HCT116 (cell line): ENCODE results near the gene FOXJ2. TPM values are rescaled to one million over a fixed set of nuclear protein-coding genes. Genes with fewer than 3 reads are reported as not detected.
"Not testable (repeated sequence)": the region's sequence is repeated elsewhere in the genome, so short reads cannot be mapped to it uniquely, and the experiment has no call there.

Experiments
- ATAC-seq: fragments of 200-7000 bp; cut with Tn5 transposase; 2 replicates; pipeline ENCODE4 v1.9.1; 2020; ENCODE audit warnings: mild to moderate bottlenecking, moderate library complexity
- BruUV-seq: library from RNA; stranded (reverse); fragments of 400-500 nt; replicated peaks from 2 replicates; lab custom pipeline; 2021; lab: Mats Ljungman, UMichigan
- CTCF ChIA-PET: fragments of 300-600 bp; sonication (Branson Sonifier 250); formaldehyde crosslinking; loops from one replicate; lab custom pipeline; 2021; ENCODE audit warnings: antibody characterized with exemption; lab: Charles Lee
- POLR2A ChIA-PET: fragments of 300-600, 350-600 bp; sonication (Branson Sonifier 250); formaldehyde crosslinking; loops from one replicate; lab custom pipeline; 2021; ENCODE audit warnings: antibody characterized with exemption; lab: Charles Lee
- RAD21 ChIA-PET, 2 experiments: fragments of 300-600 bp; sonication (Branson Sonifier 250); formaldehyde crosslinking; loops; one replicate each; lab custom pipeline; 2023; ENCODE audit warnings: low total read pairs in 2 of 2; ENCODE audit not compliant: uncharacterized antibody in 2 of 2, unreplicated experiment in 2 of 2, low non-redundant PET in 1 of 2; lab: Charles Lee
- DNase-seq: peaks from one replicate; pipeline ENCODE4 v3.0.0-alpha.2; 2010; ENCODE audit warnings: low read depth, low spot score
- H2AFZ ChIP-seq: fragments of 200-600 bp; shearing (Covaris generic), sonication (generic); 2 replicates; pipeline ENCODE4 v1.6.1; 2017; ENCODE audit warnings: low read depth, mixed run types, mixed read lengths, antibody characterized with exemption, low read length; ENCODE audit not compliant: poor library complexity, severe bottlenecking
- H3K27ac ChIP-seq: 2 replicates; pipeline ENCODE4 v1.5.1; 2012; ENCODE audit warnings: low read depth, low read length
- H3K27me3 ChIP-seq: fragments of 200-600 bp; sonication (generic); 2 replicates; pipeline ENCODE4 v1.6.1; 2016; ENCODE audit warnings: mixed run types, low read length, mixed read lengths; ENCODE audit not compliant: insufficient read depth
- H3K36me3 ChIP-seq, 2 experiments: fragments of 200-500 bp in 1 of 2; fragments of 200-600 bp in 1 of 2; sonication (Bioruptor generic) in 1 of 2; sonication (generic) in 1 of 2; 2 replicates each; pipeline versions ENCODE4 v1.5.1 to v1.6.1; 2014 to 2016; ENCODE audit warnings: low read length in 2 of 2, inconsistent platforms in 1 of 2, mixed read lengths in 1 of 2, mixed run types in 1 of 2; ENCODE audit not compliant: insufficient read depth in 2 of 2, control insufficient read depth in 1 of 2
- H3K4me1 ChIP-seq, 2 experiments: fragments of 200-600 bp in 1 of 2; sonication (generic) in 1 of 2; 2 replicates each; pipeline versions ENCODE4 v1.5.1 to v1.6.1; 2012 to 2017; ENCODE audit warnings: low read length in 2 of 2, inconsistent platforms in 1 of 2, mild to moderate bottlenecking in 1 of 2, mixed read lengths in 1 of 2, mixed run types in 1 of 2, moderate library complexity in 1 of 2; ENCODE audit not compliant: insufficient read depth in 2 of 2, control insufficient read depth in 1 of 2
- H3K4me2 ChIP-seq: fragments of 200-600 bp; sonication (generic); 2 replicates; pipeline ENCODE4 v1.6.1; 2017; ENCODE audit warnings: mixed run types, low read length, mixed read lengths
- H3K4me3 ChIP-seq, 2 experiments: fragments of 200-600 bp in 1 of 2; sonication (generic) in 1 of 2; replicated peaks in 1 of 2; 2 replicates each; pipeline ENCODE4 v1.5.1; 2011 to 2016; ENCODE audit warnings: low read length in 2 of 2, control low read depth in 1 of 2, low read depth in 1 of 2, mild to moderate bottlenecking in 1 of 2, mixed read lengths in 1 of 2, mixed run types in 1 of 2
- H3K79me2 ChIP-seq: fragments of 200-600 bp; sonication (generic); 2 replicates; pipeline ENCODE4 v1.6.1; 2017; ENCODE audit warnings: mild to moderate bottlenecking, mixed run types, low read length, moderate library complexity, mixed read lengths; ENCODE audit not compliant: insufficient read depth
- H3K9ac ChIP-seq: fragments of 200-600 bp; sonication (generic); 2 replicates; pipeline ENCODE4 v1.6.1; 2016; ENCODE audit warnings: low read length, mixed read lengths
- H3K9me2 ChIP-seq: fragments of 200-600 bp; sonication (generic), shearing (Covaris generic); 2 replicates; pipeline ENCODE4 v1.6.1; 2017; ENCODE audit warnings: mixed run types, mild to moderate bottlenecking, moderate library complexity; ENCODE audit not compliant: insufficient read depth
- H3K9me3 ChIP-seq, 2 experiments: fragments of 200-500 bp in 1 of 2; fragments of 200-600 bp in 1 of 2; sonication (Bioruptor generic) in 1 of 2; sonication (generic) in 1 of 2; 2 replicates each; pipeline ENCODE4 v1.6.1; 2014 to 2017; ENCODE audit warnings: low read length in 2 of 2, mixed read lengths in 2 of 2, inconsistent platforms in 1 of 2, low read depth in 1 of 2, mild to moderate bottlenecking in 1 of 2, mixed run types in 1 of 2, moderate library complexity in 1 of 2; ENCODE audit not compliant: control insufficient read depth in 1 of 2, insufficient read depth in 1 of 2
- H4K20me1 ChIP-seq: fragments of 200-600 bp; sonication (generic), shearing (Covaris generic); 2 replicates; pipeline ENCODE4 v1.6.1; 2017; ENCODE audit warnings: mixed run types, mild to moderate bottlenecking, moderate library complexity; ENCODE audit not compliant: insufficient read depth
- EZH2 ChIP-seq: fragments of 200-600 bp; sonication (generic); IDR thresholded peaks from 2 replicates; pipeline ENCODE4 v1.6.1; 2017; ENCODE audit warnings: antibody characterized with exemption, mixed run types
- intact Hi-C: fragments of 100-400 bp; cut with micrococcal nuclease; formaldehyde crosslinking; loops from 2 replicates; pipeline ENCODE4 v1.10.0; 2022
- total RNA-seq: library from RNA; stranded (reverse); gene quantifications from one replicate; pipeline ENCODE4 v1.2.1, GENCODE V29; 2021; ENCODE audit not compliant: unreplicated experiment
- TF ChIP-seq, protein P1 (sequence below): IDR thresholded peaks from 2 replicates; pipeline ENCODE4 v1.6.1; 2012; ENCODE audit warnings: low read depth

FOXJ2 gene
- total RNA-seq, 1 experiment from 2014 or later = 20.3 TPM

DNA sequence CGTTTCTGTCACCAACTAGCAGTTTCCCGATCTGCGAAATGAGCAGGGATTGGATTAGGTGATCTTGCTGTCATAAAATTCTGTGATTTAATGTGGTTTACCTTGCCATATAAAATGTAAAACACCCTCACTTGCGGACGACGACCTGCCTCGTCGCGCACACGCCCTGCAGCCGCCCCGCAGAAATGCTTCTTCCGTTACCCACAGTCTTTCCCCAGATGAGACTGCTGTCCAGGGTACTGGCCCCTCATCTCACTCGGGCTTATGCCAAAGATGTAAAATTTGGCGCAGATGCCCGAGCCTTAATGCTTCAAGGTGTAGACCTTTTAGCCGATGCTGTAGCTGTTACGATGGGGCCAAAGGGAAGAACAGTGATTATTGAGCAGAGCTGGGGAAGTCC is 17.7 kb upstream of the FOXJ2 start:
- DNase-seq (no peak), ATAC-seq (no peak)
- no peaks in the 10 kb centered on the region for H3K36me3 ChIP-seq
- no peaks in the 10 kb centered on the region for H3K9me3 ChIP-seq
- H3K4me1 ChIP-seq = peaks cover 9 to 28% of the 10 kb centered on the region in 2 experiments
- no peaks in the 10 kb centered on the region for H3K9me2 ChIP-seq
- H3K4me3 ChIP-seq = no peak overlapping the region
- TF ChIP-seq, protein P1, sequence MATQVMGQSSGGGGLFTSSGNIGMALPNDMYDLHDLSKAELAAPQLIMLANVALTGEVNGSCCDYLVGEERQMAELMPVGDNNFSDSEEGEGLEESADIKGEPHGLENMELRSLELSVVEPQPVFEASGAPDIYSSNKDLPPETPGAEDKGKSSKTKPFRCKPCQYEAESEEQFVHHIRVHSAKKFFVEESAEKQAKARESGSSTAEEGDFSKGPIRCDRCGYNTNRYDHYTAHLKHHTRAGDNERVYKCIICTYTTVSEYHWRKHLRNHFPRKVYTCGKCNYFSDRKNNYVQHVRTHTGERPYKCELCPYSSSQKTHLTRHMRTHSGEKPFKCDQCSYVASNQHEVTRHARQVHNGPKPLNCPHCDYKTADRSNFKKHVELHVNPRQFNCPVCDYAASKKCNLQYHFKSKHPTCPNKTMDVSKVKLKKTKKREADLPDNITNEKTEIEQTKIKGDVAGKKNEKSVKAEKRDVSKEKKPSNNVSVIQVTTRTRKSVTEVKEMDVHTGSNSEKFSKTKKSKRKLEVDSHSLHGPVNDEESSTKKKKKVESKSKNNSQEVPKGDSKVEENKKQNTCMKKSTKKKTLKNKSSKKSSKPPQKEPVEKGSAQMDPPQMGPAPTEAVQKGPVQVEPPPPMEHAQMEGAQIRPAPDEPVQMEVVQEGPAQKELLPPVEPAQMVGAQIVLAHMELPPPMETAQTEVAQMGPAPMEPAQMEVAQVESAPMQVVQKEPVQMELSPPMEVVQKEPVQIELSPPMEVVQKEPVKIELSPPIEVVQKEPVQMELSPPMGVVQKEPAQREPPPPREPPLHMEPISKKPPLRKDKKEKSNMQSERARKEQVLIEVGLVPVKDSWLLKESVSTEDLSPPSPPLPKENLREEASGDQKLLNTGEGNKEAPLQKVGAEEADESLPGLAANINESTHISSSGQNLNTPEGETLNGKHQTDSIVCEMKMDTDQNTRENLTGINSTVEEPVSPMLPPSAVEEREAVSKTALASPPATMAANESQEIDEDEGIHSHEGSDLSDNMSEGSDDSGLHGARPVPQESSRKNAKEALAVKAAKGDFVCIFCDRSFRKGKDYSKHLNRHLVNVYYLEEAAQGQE = peak; percentile 51
- TF ChIP-seq EZH2 = no peak
- ChIA-PET RAD21 (no interaction called here), CTCF (no interaction called here), POLR2A (no interaction called here)
- H3K79me2 ChIP-seq = no peaks in the 10 kb centered on the region
- no TSS peak for BruUV-seq
- H3K27me3 ChIP-seq = no peaks in the 10 kb centered on the region
- no peak overlapping the region for H3K9ac ChIP-seq
- no peak overlapping the region for H3K27ac ChIP-seq
- H4K20me1 ChIP-seq = no peaks in the 10 kb centered on the region
- H2AFZ ChIP-seq = no peak overlapping the region
- intact Hi-C loops = no loop called here
- no peak overlapping the region for H3K4me2 ChIP-seq

DNA sequence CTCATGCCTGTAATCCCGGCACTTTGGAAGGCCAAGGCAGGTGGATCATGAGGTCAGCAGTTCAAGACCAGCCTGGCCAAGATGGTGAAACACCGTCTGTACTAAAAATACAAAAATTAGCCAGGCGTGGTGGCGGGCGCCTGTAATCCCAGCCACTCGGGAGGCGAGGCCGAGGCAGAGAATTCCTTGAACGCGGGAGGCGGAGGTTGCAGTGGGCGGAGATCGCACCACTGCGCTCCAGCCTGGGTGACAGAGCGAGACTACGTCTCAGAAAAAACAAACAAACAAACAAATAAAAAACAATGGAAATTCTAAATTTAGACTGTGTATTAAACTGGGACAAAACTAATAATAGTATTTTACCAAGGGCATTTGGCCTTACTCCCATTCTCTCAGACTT is 14.3 kb upstream of the FOXJ2 start:
- H3K36me3 ChIP-seq, POLR2A ChIA-PET, CTCF ChIA-PET, H3K9me2 ChIP-seq, H3K9me3 ChIP-seq, intact Hi-C loops, H3K27ac ChIP-seq, H2AFZ ChIP-seq, RAD21 ChIA-PET, H3K27me3 ChIP-seq, H3K79me2 ChIP-seq, DNase-seq, H4K20me1 ChIP-seq, BruUV-seq: not testable (repeated sequence)
- H3K4me2 ChIP-seq = peak overlapping the region; percentile 67
- peak; percentile 50; the same call in 1 of the 2 replicates for ATAC-seq
- H3K4me1 ChIP-seq = peaks cover 4 to 18% of the 10 kb centered on the region in 2 experiments; a peak in 3 of 4 replicates
- H3K4me3 ChIP-seq = peak overlapping the region; percentile 30 to 55
- H3K9ac ChIP-seq = peak overlapping the region; percentile 38
